KMS-11 (cell line): ENCODE data around the gene ZNF701.
A peak's percentile ranks its signal among the peaks of the same experiment; 100 is the strongest.
"Not testable (repeated sequence)": the region's sequence is repeated elsewhere in the genome, so short reads cannot be mapped to it uniquely, and the experiment has no call there.

Source experiments
- H2AFZ ChIP-seq: fragments of 200-600 bp; sonication (generic); 2 replicates; pipeline ENCODE4 v1.6.1; 2016; ENCODE audit warnings: antibody characterized with exemption, mixed run types, low read depth
- H3K27ac ChIP-seq: fragments of 200-600 bp; sonication (generic); 2 replicates; pipeline ENCODE4 v1.6.1; 2016; ENCODE audit warnings: mild to moderate bottlenecking, mixed run types
- H3K27me3 ChIP-seq: fragments of 200-600 bp; sonication (generic); 2 replicates; pipeline ENCODE4 v1.6.1; 2017; ENCODE audit warnings: mild to moderate bottlenecking, low read depth, mixed run types, moderate library complexity; ENCODE audit not compliant: insufficient read depth
- H3K36me3 ChIP-seq: fragments of 200-600 bp; sonication (generic); 2 replicates; pipeline ENCODE4 v1.6.1; 2017; ENCODE audit warnings: mild to moderate bottlenecking, mixed run types; ENCODE audit not compliant: insufficient read depth
- H3K4me1 ChIP-seq: fragments of 200-600 bp; sonication (generic); 2 replicates; pipeline ENCODE4 v1.6.1; 2016; ENCODE audit warnings: mild to moderate bottlenecking, low read depth, mixed run types; ENCODE audit not compliant: poor library complexity, severe bottlenecking
- H3K4me2 ChIP-seq: fragments of 200-600 bp; sonication (generic); 2 replicates; pipeline ENCODE4 v1.7.0; 2016; ENCODE audit warnings: mild to moderate bottlenecking, mixed run types
- H3K4me3 ChIP-seq: fragments of 200-600 bp; sonication (generic); IDR thresholded peaks from 2 replicates; pipeline ENCODE4 v1.6.1; 2017; ENCODE audit warnings: low read depth, low read length, mixed read lengths; ENCODE audit not compliant: insufficient read depth
- H3K79me2 ChIP-seq: fragments of 200-600 bp; sonication (generic); 2 replicates; pipeline ENCODE4 v1.6.1; 2016; ENCODE audit warnings: low read depth, mixed run types; ENCODE audit not compliant: insufficient read depth
- H3K9ac ChIP-seq: fragments of 200-600 bp; sonication (generic); 2 replicates; pipeline ENCODE4 v1.6.1; 2016; ENCODE audit warnings: mild to moderate bottlenecking, mixed run types
- H4K20me1 ChIP-seq: fragments of 200-600 bp; sonication (generic); 2 replicates; pipeline ENCODE4 v1.6.1; 2016; ENCODE audit warnings: mild to moderate bottlenecking, mixed run types; ENCODE audit not compliant: insufficient read depth
- TF ChIP-seq, protein P1 (sequence below): fragments of 200-600 bp; sonication (generic); conservative IDR thresholded peaks from 2 replicates; pipeline ENCODE4 v1.6.1; 2017; ENCODE audit warnings: low read depth, mild to moderate bottlenecking, antibody characterized with exemption, low read length, moderate library complexity, mixed read lengths

The ZNF701 gene

DNA sequence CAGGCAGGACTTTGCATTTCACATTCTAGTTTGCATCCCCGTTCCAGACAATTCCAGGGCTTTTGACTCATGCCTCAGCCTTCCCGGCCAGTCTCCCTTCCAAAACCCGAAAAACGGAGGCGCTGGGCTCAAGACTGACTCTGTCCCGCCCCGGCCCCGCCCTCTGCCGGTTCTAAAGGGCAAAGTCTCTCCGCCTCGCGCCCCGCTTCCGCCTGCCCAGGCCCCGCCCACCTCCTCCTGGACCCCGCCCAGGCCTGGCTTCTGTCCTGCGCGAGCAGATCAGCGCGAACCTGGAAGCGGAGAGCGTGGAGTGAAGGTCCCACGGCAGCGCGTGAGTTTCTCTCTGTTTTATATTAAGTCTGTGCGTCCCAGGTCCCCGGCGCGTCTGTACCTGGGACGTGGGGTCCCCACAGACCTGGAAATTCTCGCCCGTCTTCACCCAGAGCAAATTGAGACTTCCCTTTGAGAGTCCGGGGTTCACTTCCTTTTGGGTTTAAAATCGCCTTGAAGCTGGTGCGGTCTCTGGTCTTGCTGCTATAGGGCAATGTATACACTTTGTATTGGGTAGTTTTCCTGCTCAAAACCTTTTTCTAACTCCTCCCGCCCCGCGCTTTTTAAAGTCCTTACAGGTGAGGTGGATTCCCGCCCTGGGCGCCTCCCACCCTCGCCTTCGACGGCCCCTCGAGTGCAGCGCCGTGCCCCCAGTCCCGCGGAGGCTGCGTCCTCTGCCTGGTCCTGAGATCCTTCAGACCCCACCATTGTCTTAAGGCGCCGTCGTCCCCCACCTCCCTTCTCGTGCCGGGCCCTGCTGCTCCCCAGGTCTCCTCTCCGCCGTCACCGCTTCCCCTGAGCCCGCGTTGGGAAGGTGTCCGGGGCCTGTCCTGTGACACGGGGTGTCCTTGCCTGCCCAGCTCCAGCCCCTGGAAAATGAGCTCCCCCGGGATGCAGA, 31.2 kb downstream of the ZNF701 start:
- Histone ChIP-seq H2AFZ (peak overlapping the region; percentile 61), H3K9ac (peak overlapping the region; percentile 25; the same call in 1 of the 2 replicates), H3K79me2 (no peaks in the 10 kb centered on the region), H3K36me3 (no peaks in the 10 kb centered on the region), H3K4me3 (no peak overlapping the region), H3K27ac (no peak overlapping the region), H3K27me3 (no peaks in the 10 kb centered on the region), H4K20me1 (no peaks in the 10 kb centered on the region), H3K4me1 (no peaks in the 10 kb centered on the region), H3K4me2 (peak overlapping the region; percentile 63; the same call in 1 of the 2 replicates)
- TF ChIP-seq, protein P1, sequence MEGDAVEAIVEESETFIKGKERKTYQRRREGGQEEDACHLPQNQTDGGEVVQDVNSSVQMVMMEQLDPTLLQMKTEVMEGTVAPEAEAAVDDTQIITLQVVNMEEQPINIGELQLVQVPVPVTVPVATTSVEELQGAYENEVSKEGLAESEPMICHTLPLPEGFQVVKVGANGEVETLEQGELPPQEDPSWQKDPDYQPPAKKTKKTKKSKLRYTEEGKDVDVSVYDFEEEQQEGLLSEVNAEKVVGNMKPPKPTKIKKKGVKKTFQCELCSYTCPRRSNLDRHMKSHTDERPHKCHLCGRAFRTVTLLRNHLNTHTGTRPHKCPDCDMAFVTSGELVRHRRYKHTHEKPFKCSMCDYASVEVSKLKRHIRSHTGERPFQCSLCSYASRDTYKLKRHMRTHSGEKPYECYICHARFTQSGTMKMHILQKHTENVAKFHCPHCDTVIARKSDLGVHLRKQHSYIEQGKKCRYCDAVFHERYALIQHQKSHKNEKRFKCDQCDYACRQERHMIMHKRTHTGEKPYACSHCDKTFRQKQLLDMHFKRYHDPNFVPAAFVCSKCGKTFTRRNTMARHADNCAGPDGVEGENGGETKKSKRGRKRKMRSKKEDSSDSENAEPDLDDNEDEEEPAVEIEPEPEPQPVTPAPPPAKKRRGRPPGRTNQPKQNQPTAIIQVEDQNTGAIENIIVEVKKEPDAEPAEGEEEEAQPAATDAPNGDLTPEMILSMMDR, result peak; percentile 44

DNA sequence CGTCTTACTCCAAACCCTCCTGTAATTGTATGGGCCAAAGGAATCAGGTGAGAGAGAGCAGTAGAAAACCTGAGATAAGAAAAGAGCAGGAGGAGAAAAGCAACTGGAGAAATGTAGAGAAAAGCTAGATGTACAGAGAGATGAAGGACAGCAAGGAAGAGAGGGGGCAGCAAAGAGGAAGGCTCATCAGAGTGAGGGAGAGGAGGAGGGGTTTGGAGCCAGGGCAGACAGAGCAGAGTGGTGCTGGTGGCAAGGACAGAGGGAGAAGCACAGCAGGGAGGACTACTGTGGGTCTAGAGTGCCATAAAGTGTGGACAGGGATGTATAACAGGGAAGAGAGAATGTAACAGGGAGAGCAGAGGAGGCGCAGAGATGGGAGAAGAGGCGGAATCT, 31.9 kb downstream of the ZNF701 start:
- H3K4me1 ChIP-seq, H3K27me3 ChIP-seq, H3K27ac ChIP-seq, H3K9ac ChIP-seq, H3K79me2 ChIP-seq, H3K4me3 ChIP-seq, H3K36me3 ChIP-seq, H4K20me1 ChIP-seq: not testable (repeated sequence)
- peak overlapping the region; percentile 63; the same call in 1 of the 2 replicates for H3K4me2 ChIP-seq
- peak overlapping the region; percentile 61; the same call in 1 of the 2 replicates for H2AFZ ChIP-seq

DNA sequence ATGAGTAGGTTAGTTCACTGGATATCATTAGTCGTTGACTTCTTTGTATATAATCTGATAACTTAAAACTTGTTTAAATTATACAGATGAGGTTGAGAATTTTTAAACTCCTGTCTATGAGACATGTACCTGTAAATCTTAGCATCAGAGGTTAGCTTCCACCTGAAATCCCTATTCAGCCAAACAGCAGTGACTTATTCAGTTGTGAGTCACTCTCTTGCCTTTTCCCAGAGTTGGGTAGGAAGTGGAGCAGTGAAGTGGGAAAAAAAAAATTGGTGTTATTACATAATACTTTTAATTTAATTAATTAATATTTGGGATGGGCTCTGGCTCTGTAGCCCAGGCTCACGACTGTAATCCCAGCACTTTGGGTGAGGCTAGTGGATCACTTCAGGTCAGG, 32.9 kb downstream of the ZNF701 start:
- no peak overlapping the region for H3K4me3 ChIP-seq
- H3K27me3 ChIP-seq, result no peaks in the 10 kb centered on the region

GRCh38 chr19:52603558-52604207, 33.6 kb downstream of the ZNF701 start:
- H4K20me1 ChIP-seq, result no peaks in the 10 kb centered on the region

More for the DNA sequence above, 32.9 kb downstream of the ZNF701 start:
- no peaks in the 10 kb centered on the region for H4K20me1 ChIP-seq
- TF ChIP-seq, protein P1, result no peak
- no peak overlapping the region for H3K9ac ChIP-seq
- H3K79me2 ChIP-seq, result no peaks in the 10 kb centered on the region
- H3K27ac ChIP-seq, result no peak overlapping the region
- H2AFZ ChIP-seq, result no peak overlapping the region
- no peaks in the 10 kb centered on the region for H3K36me3 ChIP-seq
- H3K4me2 ChIP-seq, result no peak overlapping the region
- no peaks in the 10 kb centered on the region for H3K4me1 ChIP-seq

More at GRCh38 chr19:52603558-52604207, 33.6 kb downstream of the ZNF701 start:
- Histone ChIP-seq H3K79me2 (no peaks in the 10 kb centered on the region), H3K27ac (no peak overlapping the region), H3K27me3 (no peaks in the 10 kb centered on the region), H3K9ac (no peak overlapping the region), H3K4me3 (no peak overlapping the region), H3K4me1 (no peaks in the 10 kb centered on the region), H3K4me2 (no peak overlapping the region), H3K36me3 (no peaks in the 10 kb centered on the region), H2AFZ (no peak overlapping the region)
- TF ChIP-seq, protein P1, result no peak
